Choroid plexus epithelial cell (primary cell): ENCODE data around the gene IGF2BP2.
A peak's percentile ranks its signal among the peaks of the same experiment; 100 is the strongest.

ENCODE experiments used
- DNase-seq: peaks from one replicate; pipeline ENCODE4 v3.0.0-alpha.2; 2010; ENCODE audit warnings: low read depth
- H3K4me3 ChIP-seq: 2 replicates; pipeline ENCODE4 v1.5.1; 2011; ENCODE audit warnings: low read depth, mild to moderate bottlenecking, control low read depth, low read length, moderate library complexity
- CTCF ChIP-seq: conservative IDR thresholded peaks from 2 replicates; pipeline ENCODE4 v1.5.1; 2011; ENCODE audit warnings: low read depth, mild to moderate bottlenecking, control low read depth, inconsistent platforms, low read length, moderate library complexity

Gene IGF2BP2

GRCh38 chr3:185687271-185687878 is 137.5 kb downstream of the IGF2BP2 start:
- no peak for TF ChIP-seq CTCF
- DNase-seq = peak; percentile 33
- H3K4me3 ChIP-seq = no peak overlapping the region

- no peak overlapping the region for H3K4me3 ChIP-seq
- no peak for TF ChIP-seq CTCF
- DNase-seq = no peak
Observed at GRCh38 chr3:185685231-185686035, 139.4 kb downstream of the IGF2BP2 start.

GRCh38 chr3:185680231-185680630 is 144.6 kb downstream of the IGF2BP2 start:
- no peak for TF ChIP-seq CTCF
- no peak overlapping the region for H3K4me3 ChIP-seq
- no peak for DNase-seq

- no peak for DNase-seq
- no peak overlapping the region for H3K4me3 ChIP-seq
- no peak for TF ChIP-seq CTCF
Observed at GRCh38 chr3:185678027-185678426, 146.8 kb downstream of the IGF2BP2 start.

GRCh38 chr3:185677146-185677829 is 147.6 kb downstream of the IGF2BP2 start:
- DNase-seq = peak; percentile 91
- TF ChIP-seq CTCF = peak; percentile 88
- H3K4me3 ChIP-seq = no peak overlapping the region

GRCh38 chr3:185667574-185667973 is 157.3 kb downstream of the IGF2BP2 start:
- no peak for TF ChIP-seq CTCF
- no peak overlapping the region for H3K4me3 ChIP-seq
- no peak for DNase-seq
